DOHH2 (cell line): ENCODE data around the gene GALNT9.

Source experiments
- H3F3A ChIP-seq: fragments of 200-600 bp; sonication (generic), shearing (Covaris generic); 2 replicates; pipeline ENCODE4 v1.6.0; 2016; ENCODE audit warnings: antibody characterized with exemption, mild to moderate bottlenecking; ENCODE audit not compliant: control insufficient read depth, insufficient read depth
- H3K27ac ChIP-seq: fragments of 200-600 bp; sonication (generic); 2 replicates; pipeline ENCODE4 v1.5.1; 2014; ENCODE audit warnings: low read depth, mild to moderate bottlenecking, low read length, moderate library complexity
- H3K27me3 ChIP-seq: fragments of 200-600 bp; sonication (generic); 2 replicates; pipeline ENCODE4 v1.6.1; 2014; ENCODE audit warnings: mild to moderate bottlenecking, low read length, mixed read lengths; ENCODE audit not compliant: control insufficient read depth
- H3K36me3 ChIP-seq: fragments of 200-600 bp; sonication (generic); 2 replicates; pipeline ENCODE4 v1.6.1; 2014; ENCODE audit warnings: mild to moderate bottlenecking, low read length, moderate library complexity, mixed read lengths; ENCODE audit not compliant: control insufficient read depth
- H3K4me1 ChIP-seq: fragments of 200-600 bp; sonication (generic); 2 replicates; pipeline ENCODE4 v1.6.1; 2014; ENCODE audit warnings: mild to moderate bottlenecking, low read length, mixed read lengths; ENCODE audit not compliant: control insufficient read depth
- H3K4me2 ChIP-seq: fragments of 200-600 bp; sonication (generic); 2 replicates; pipeline ENCODE4 v1.6.0; 2014; ENCODE audit warnings: mild to moderate bottlenecking, low read length, moderate library complexity
- H3K4me3 ChIP-seq: fragments of 200-600 bp; sonication (generic); 2 replicates; pipeline ENCODE4 v1.5.1; 2014; ENCODE audit warnings: mild to moderate bottlenecking, low read length, mixed read lengths
- H3K79me2 ChIP-seq: fragments of 200-600 bp; sonication (generic); 2 replicates; pipeline ENCODE4 v1.6.1; 2014; ENCODE audit warnings: mild to moderate bottlenecking, low read length, mixed read lengths; ENCODE audit not compliant: control insufficient read depth
- H3K9me2 ChIP-seq: fragments of 200-600 bp; sonication (generic); replicated peaks from 2 replicates; pipeline ENCODE4 v1.6.1; 2014; ENCODE audit warnings: mild to moderate bottlenecking, low read length, mixed read lengths; ENCODE audit not compliant: control insufficient read depth
- H3K9me3 ChIP-seq: fragments of 200-600 bp; sonication (generic); 2 replicates; pipeline ENCODE4 v1.6.1; 2014; ENCODE audit warnings: antibody characterized with exemption, low read length, mixed read lengths; ENCODE audit not compliant: control insufficient read depth, insufficient read depth
- H4K20me1 ChIP-seq: fragments of 200-600 bp; sonication (generic); 2 replicates; pipeline ENCODE4 v1.6.0; 2014; ENCODE audit warnings: low read depth, mild to moderate bottlenecking, antibody characterized with exemption, low read length, moderate library complexity; ENCODE audit not compliant: control insufficient read depth, insufficient read depth
- EZH2phosphoT487 ChIP-seq: fragments of 200-600 bp; sonication (generic); IDR thresholded peaks from 2 replicates; pipeline ENCODE4 v1.6.1; 2017; ENCODE audit warnings: borderline replicate concordance, mild to moderate bottlenecking, antibody characterized with exemption, low read length, moderate library complexity, mixed read lengths
- TF ChIP-seq, protein P1 (sequence below): fragments of 200-600 bp; sonication (generic); IDR thresholded peaks from one replicate; pipeline ENCODE4 v1.5.1; 2014; ENCODE audit warnings: antibody characterized with exemption, mild to moderate bottlenecking, low read depth, low read length; ENCODE audit not compliant: poor library complexity, severe bottlenecking

GALNT9 gene

GRCh38 chr12:132156573-132157325 lies 172.6 kb downstream of the GALNT9 start:
- no peaks in the 10 kb centered on the region for H3K4me1 ChIP-seq
- H3K9me2 ChIP-seq, result no peaks in the 10 kb centered on the region
- no peaks in the 10 kb centered on the region for H4K20me1 ChIP-seq
- no peaks in the 10 kb centered on the region for H3K27me3 ChIP-seq
- peaks cover 43% of the 10 kb centered on the region for H3K36me3 ChIP-seq
- peaks cover 28% of the 10 kb centered on the region for H3K9me3 ChIP-seq
- H3K4me2 ChIP-seq, result no peak overlapping the region
- no peaks in the 10 kb centered on the region for H3K79me2 ChIP-seq
- H3F3A ChIP-seq, result peaks cover 22% of the 10 kb centered on the region
- no peak overlapping the region; the same call in 1 of the 2 replicates for H3K4me3 ChIP-seq
- H3K27ac ChIP-seq, result no peak overlapping the region
- TF ChIP-seq, protein P1, sequence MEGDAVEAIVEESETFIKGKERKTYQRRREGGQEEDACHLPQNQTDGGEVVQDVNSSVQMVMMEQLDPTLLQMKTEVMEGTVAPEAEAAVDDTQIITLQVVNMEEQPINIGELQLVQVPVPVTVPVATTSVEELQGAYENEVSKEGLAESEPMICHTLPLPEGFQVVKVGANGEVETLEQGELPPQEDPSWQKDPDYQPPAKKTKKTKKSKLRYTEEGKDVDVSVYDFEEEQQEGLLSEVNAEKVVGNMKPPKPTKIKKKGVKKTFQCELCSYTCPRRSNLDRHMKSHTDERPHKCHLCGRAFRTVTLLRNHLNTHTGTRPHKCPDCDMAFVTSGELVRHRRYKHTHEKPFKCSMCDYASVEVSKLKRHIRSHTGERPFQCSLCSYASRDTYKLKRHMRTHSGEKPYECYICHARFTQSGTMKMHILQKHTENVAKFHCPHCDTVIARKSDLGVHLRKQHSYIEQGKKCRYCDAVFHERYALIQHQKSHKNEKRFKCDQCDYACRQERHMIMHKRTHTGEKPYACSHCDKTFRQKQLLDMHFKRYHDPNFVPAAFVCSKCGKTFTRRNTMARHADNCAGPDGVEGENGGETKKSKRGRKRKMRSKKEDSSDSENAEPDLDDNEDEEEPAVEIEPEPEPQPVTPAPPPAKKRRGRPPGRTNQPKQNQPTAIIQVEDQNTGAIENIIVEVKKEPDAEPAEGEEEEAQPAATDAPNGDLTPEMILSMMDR, result no peak
- TF ChIP-seq EZH2phosphoT487, result no peak

GRCh38 chr12:132155771-132156572 lies 173.4 kb downstream of the GALNT9 start:
- Histone ChIP-seq H3K4me2 (no peak overlapping the region), H3K27ac (no peak overlapping the region), H3F3A (peaks cover 22% of the 10 kb centered on the region), H3K27me3 (no peaks in the 10 kb centered on the region), H3K4me3 (no peak overlapping the region), H3K9me2 (no peaks in the 10 kb centered on the region), H3K4me1 (no peaks in the 10 kb centered on the region), H4K20me1 (no peaks in the 10 kb centered on the region), H3K9me3 (peaks cover 28% of the 10 kb centered on the region), H3K36me3 (peaks cover 51% of the 10 kb centered on the region), H3K79me2 (no peaks in the 10 kb centered on the region)
- TF ChIP-seq, protein P1, result no peak
- TF ChIP-seq EZH2phosphoT487, result no peak

- no peak overlapping the region for H3K4me2 ChIP-seq
- H3K9me3 ChIP-seq, result peaks cover 28% of the 10 kb centered on the region
- no peaks in the 10 kb centered on the region for H4K20me1 ChIP-seq
- H3K27ac ChIP-seq, result no peak overlapping the region
- H3K4me3 ChIP-seq, result no peak overlapping the region
- H3F3A ChIP-seq, result peaks cover 22% of the 10 kb centered on the region
- H3K4me1 ChIP-seq, result no peaks in the 10 kb centered on the region
- no peaks in the 10 kb centered on the region for H3K79me2 ChIP-seq
- TF ChIP-seq, protein P1, result no peak
- no peak for TF ChIP-seq EZH2phosphoT487
- no peaks in the 10 kb centered on the region for H3K9me2 ChIP-seq
- peaks cover 51% of the 10 kb centered on the region for H3K36me3 ChIP-seq
- no peaks in the 10 kb centered on the region for H3K27me3 ChIP-seq
Observed at GRCh38 chr12:132154941-132155770, 174.2 kb downstream of the GALNT9 start.
